Common myeloid progenitor, CD34-positive (primary cell): ENCODE data around the gene SYNGR3.

Experiments used
- CTCF ChIA-PET: fragments of 350-600 bp; sonication (Branson Sonifier 250); formaldehyde crosslinking; loops from one replicate; lab custom pipeline; 2021; ENCODE audit warnings: antibody characterized with exemption; lab: Charles Lee
- POLR2A ChIA-PET: fragments of 350-600 bp; sonication (Branson Sonifier 250); formaldehyde crosslinking; loops from one replicate; lab custom pipeline; 2021; ENCODE audit warnings: antibody characterized with exemption; lab: Charles Lee
- DNase-seq, 3 donors: peaks; one replicate each; pipeline versions ENCODE4 v3.0.0 to v3.0.0-alpha.2; 2013
- H3K27ac ChIP-seq, 2 experiments: 1 replicate in 1 of 2; 2 replicates in 1 of 2; pipeline ENCODE4 v1.7.0; 2013; ENCODE audit warnings: inconsistent platforms in 2 of 2, low read length in 2 of 2, mild to moderate bottlenecking in 2 of 2, low read depth in 1 of 2, moderate library complexity in 1 of 2; ENCODE audit not compliant: severe bottlenecking in 2 of 2, insufficient read depth in 1 of 2, poor library complexity in 1 of 2
- H3K27me3 ChIP-seq, 5 experiments: replicated peaks in 2 of 5; 1 replicate in 3 of 5; 2 replicates in 2 of 5; pipeline versions ENCODE4 v1.6.1 to v1.7.0; 2013; ENCODE audit warnings: low read length in 4 of 5, mild to moderate bottlenecking in 2 of 5, moderate library complexity in 2 of 5, inconsistent platforms in 1 of 5; ENCODE audit not compliant: insufficient read depth in 5 of 5, control insufficient read depth in 4 of 5
- H3K36me3 ChIP-seq, 4 experiments: 1 replicate in 2 of 4; 2 replicates in 2 of 4; pipeline versions ENCODE4 v1.6.1 to v1.7.0; 2013; ENCODE audit warnings: low read length in 3 of 4, control low read depth in 1 of 4, mild to moderate bottlenecking in 1 of 4; ENCODE audit not compliant: control insufficient read depth in 4 of 4, insufficient read depth in 4 of 4
- H3K4me1 ChIP-seq, 4 experiments: 1 replicate in 3 of 4; 2 replicates in 1 of 4; pipeline versions ENCODE4 v1.6.1 to v1.7.1; 2013; ENCODE audit warnings: low read length in 3 of 4, mild to moderate bottlenecking in 3 of 4, control low read depth in 1 of 4, inconsistent platforms in 1 of 4, moderate library complexity in 1 of 4; ENCODE audit not compliant: control insufficient read depth in 4 of 4, insufficient read depth in 4 of 4; ENCODE audit errors: control extremely low read depth in 1 of 4
- H3K4me3 ChIP-seq, 7 experiments: 1 replicate in 4 of 7; 2 replicates in 3 of 7; pipeline versions ENCODE4 v1.5.1 to v1.7.0; 2013; ENCODE audit warnings: mild to moderate bottlenecking in 7 of 7, low read length in 6 of 7, moderate library complexity in 6 of 7, inconsistent platforms in 2 of 7, low read depth in 2 of 7, control low read depth in 1 of 7; ENCODE audit not compliant: insufficient read depth in 4 of 7, control insufficient read depth in 1 of 7; ENCODE audit errors: extremely low read depth in 1 of 7
- H3K9me3 ChIP-seq, 5 experiments: 1 replicate in 4 of 5; 2 replicates in 1 of 5; pipeline versions ENCODE4 v1.6.1 to v1.7.1; 2013; ENCODE audit warnings: low read length in 4 of 5, mild to moderate bottlenecking in 2 of 5, inconsistent platforms in 1 of 5, low read depth in 1 of 5, moderate library complexity in 1 of 5; ENCODE audit not compliant: control insufficient read depth in 4 of 5, insufficient read depth in 2 of 5; ENCODE audit errors: control extremely low read depth in 1 of 5
- WGBS: methylation state at CpG from one replicate; pipeline ENCODE4 v1.1.5; 2013; ENCODE audit not compliant: insufficient coverage; 5-methylcytosine and 5-hydroxymethylcytosine counted together

SYNGR3 gene

DNA sequence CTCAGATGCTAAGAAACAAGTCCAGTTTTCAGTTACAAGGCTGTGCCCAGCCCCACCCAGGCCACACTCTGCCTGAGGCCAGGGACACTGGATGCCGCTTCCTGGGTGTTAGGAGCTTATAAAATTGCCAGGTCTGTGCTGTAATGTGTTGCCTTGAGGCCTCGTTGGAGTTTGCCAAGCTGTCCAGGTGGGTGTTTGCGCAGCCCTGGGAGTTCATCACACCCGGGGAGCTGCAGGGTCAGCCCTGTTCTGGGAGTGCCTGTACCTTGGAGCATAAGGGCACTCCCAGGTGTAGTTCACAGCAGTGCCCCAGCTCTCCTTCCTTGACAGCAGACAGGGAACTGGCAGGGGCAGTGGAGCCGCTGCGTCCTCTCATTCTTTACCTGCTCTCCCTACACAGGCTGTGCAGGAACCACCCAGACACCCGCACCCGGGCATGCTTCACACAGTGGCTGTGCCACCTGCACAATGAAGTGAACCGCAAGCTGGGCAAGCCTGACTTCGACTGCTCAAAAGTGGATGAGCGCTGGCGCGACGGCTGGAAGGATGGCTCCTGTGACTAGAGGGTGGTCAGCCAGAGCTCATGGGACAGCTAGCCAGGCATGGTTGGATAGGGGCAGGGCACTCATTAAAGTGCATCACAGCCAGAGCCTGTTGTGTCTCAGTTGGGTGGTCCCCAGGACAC lies 4.2 kb upstream of the SYNGR3 start:
- Histone ChIP-seq H3K9me3 (no peaks in the 10 kb centered on the region), H3K4me3 (peak overlapping the region in 1 of 7 experiments; percentile 82), H3K4me1 (peaks cover 0 to 31% (median 26%) of the 10 kb centered on the region in 4 experiments), H3K27ac (no peak overlapping the region), H3K27me3 (peaks cover 0 to 59% (median 35%) of the 10 kb centered on the region in 5 experiments), H3K36me3 (peaks cover 0 to 22% (median 16%) of the 10 kb centered on the region in 4 experiments)
- ChIA-PET CTCF (interaction anchor here (0.5 to 1.7 kb wide), 4 partner anchors 13 to 37 kb away, joined by 3 to 10 read pairs (median 4); no protein-coding TSS in a partner anchor), POLR2A (interaction anchor here (0.5 to 0.8 kb wide), 2 partner anchors 19 to 170 kb away, joined by 3 read pairs; partner anchors contain the start of gene TRAF7)
- 97% methylated on average over 14 of the region's 14 CpGs for WGBS
- no peak for DNase-seq

DNA sequence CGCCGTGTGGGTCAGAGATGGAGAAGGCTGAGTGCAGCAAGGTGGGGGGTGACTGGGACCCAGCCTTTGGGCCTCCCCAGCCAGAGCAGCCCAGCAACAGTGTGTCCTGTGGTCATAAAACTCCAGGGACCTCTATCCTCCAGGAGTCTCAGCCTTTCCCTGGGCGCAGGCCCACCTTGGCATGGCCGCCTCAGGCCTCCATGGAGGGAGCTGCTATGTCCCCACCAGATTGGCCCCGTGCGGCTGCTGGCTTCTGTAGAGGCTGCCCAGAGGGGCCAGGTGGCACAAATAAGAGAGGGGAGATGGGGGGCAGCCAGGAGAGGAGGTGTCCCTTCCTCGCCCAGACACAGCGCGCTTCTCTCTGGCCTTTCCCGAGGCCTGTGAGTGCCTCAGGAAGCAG lies 2.6 kb upstream of the SYNGR3 start:
- peaks cover 0 to 56% (median 33%) of the 10 kb centered on the region in 5 experiments for H3K27me3 ChIP-seq
- ChIA-PET POLR2A (no interaction called here), CTCF (no interaction called here)
- no peak overlapping the region for H3K27ac ChIP-seq
- peaks cover 0 to 45% (median 38%) of the 10 kb centered on the region in 4 experiments for H3K4me1 ChIP-seq
- WGBS, result 90% methylated on average over 9 of the region's 10 CpGs
- no peaks in the 10 kb centered on the region for H3K9me3 ChIP-seq
- no peak overlapping the region for H3K4me3 ChIP-seq
- DNase-seq, result no peak
- H3K36me3 ChIP-seq, result peaks cover 0 to 22% (median 16%) of the 10 kb centered on the region in 4 experiments

DNA sequence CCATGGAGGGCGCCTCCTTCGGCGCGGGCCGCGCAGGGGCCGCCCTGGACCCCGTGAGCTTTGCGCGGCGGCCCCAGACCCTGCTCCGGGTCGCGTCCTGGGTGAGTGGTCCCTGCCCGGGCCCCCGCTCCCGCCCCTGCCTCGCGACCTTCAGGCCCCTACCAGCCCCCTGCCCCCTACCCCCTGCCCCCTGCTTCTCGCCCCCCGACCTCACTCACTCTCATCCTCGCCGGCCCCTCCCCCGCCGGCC lies 256 bp downstream of the SYNGR3 start:
- peaks cover 0 to 22% (median 16%) of the 10 kb centered on the region in 4 experiments for H3K36me3 ChIP-seq
- H3K4me3 ChIP-seq, result peak overlapping the region in 2 of 7 experiments; percentile 36 to 50
- no peaks in the 10 kb centered on the region for H3K9me3 ChIP-seq
- WGBS, result no CpG with 5 or more reads among the region's 25 CpGs
- POLR2A ChIA-PET, result no interaction called here
- CTCF ChIA-PET, result no interaction called here
- no peak for DNase-seq
- H3K27ac ChIP-seq, result no peak overlapping the region
- peaks cover 0 to 34% (median 24%) of the 10 kb centered on the region in 4 experiments for H3K4me1 ChIP-seq
- peaks cover 0 to 45% (median 22%) of the 10 kb centered on the region in 5 experiments for H3K27me3 ChIP-seq

- 2% methylated on average over 34 of the region's 50 CpGs for WGBS
- H3K27me3 ChIP-seq, result peaks cover 0 to 45% (median 22%) of the 10 kb centered on the region in 5 experiments
- H3K9me3 ChIP-seq, result no peaks in the 10 kb centered on the region
- ChIA-PET CTCF (no interaction called here), POLR2A (no interaction called here)
- DNase-seq, result peak in 1 of 3 donors; percentile 10
- no peak overlapping the region for H3K27ac ChIP-seq
- peak overlapping the region in 6 of 7 experiments; percentile 19 to 66 (median 36) for H3K4me3 ChIP-seq
- H3K4me1 ChIP-seq, result peaks cover 0 to 29% (median 22%) of the 10 kb centered on the region in 4 experiments
- peaks cover 0 to 19% (median 14%) of the 10 kb centered on the region in 4 experiments for H3K36me3 ChIP-seq
Measured at GRCh38 chr16:1990351-1991134, 773 bp downstream of the SYNGR3 start.

GRCh38 chr16:1991135-1991551 lies 1.4 kb downstream of the SYNGR3 start:
- CTCF ChIA-PET, result no interaction called here
- Histone ChIP-seq H3K27me3 (peaks cover 0 to 45% (median 22%) of the 10 kb centered on the region in 5 experiments), H3K4me3 (peak overlapping the region in 4 of 7 experiments; percentile 46 to 66 (median 58)), H3K4me1 (peaks cover 0 to 29% (median 21%) of the 10 kb centered on the region in 4 experiments), H3K36me3 (peaks cover 0 to 13% (median 9%) of the 10 kb centered on the region in 4 experiments), H3K27ac (no peak overlapping the region), H3K9me3 (no peaks in the 10 kb centered on the region)
- peak in 2 of 3 donors; percentile 43 to 48 for DNase-seq
- 1% methylated on average over 15 of the region's 18 CpGs for WGBS
- POLR2A ChIA-PET, result interaction anchor here (1.2 to 1.5 kb wide), 2 partner anchors 26 to 157 kb away, joined by 3 read pairs; partner anchors contain the start of gene RPS2

DNA sequence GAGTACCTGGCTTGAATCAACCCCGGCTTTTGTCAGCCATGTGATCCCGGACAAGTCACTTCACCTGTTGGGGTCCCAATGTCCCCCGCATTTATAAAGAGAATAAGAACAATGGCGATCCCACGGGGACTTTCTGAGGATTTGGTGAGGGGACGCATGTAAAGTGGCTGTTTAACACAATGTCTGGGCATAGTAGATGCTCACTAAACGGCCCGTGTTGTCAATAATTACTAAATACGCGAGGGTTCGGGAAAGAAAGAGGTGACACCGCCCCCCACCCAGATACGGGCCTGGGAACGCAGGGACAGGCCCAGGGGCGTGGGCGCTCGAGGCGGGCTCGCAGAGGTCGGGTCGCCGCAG lies 1.8 kb downstream of the SYNGR3 start:
- CTCF ChIA-PET, result no interaction called here
- POLR2A ChIA-PET, result interaction anchor here (1.0 to 1.5 kb wide), 3 partner anchors 26 to 164 kb away, joined by 3 to 6 read pairs (median 3); partner anchors contain the start of genes RPS2 and TRAF7
- H3K4me3 ChIP-seq, result peak overlapping the region in 4 of 7 experiments; percentile 46 to 66 (median 51)

More for the DNA sequence above, 1.8 kb downstream of the SYNGR3 start:
- H3K9me3 ChIP-seq, result no peaks in the 10 kb centered on the region
- 10% methylated on average over 18 of the region's 22 CpGs for WGBS
- DNase-seq, result no peak
- peaks cover 0 to 45% (median 22%) of the 10 kb centered on the region in 5 experiments for H3K27me3 ChIP-seq
- peaks cover 0 to 9% (median 5%) of the 10 kb centered on the region in 4 experiments for H3K36me3 ChIP-seq
- no peak overlapping the region for H3K27ac ChIP-seq
- peaks cover 0 to 29% (median 21%) of the 10 kb centered on the region in 4 experiments for H3K4me1 ChIP-seq
